OCI-M2 (cell line): ENCODE measurements around the gene FMC1.
"Not testable (repeated sequence)": the region's sequence is repeated elsewhere in the genome, so short reads cannot be mapped to it uniquely, and the experiment has no call there.

Experiments
- DNase-seq: peaks from one replicate; lab custom pipeline; 2025; ENCODE audit not compliant: unreplicated experiment; lab: John Stamatoyannopoulos, UW

FMC1 gene

GRCh38 chr7:139341058-139341775 lies at the start of gene FMC1:
FMC1 (plus strand) TSS chr7:139341337; CDS start chr7:139341385, 48 bp downstream.
- DNase-seq: peak; percentile 86

GRCh38 chr7:139292821-139293220 lies 48.3 kb upstream of the FMC1 start:
- no peak for DNase-seq

GRCh38 chr7:139293534-139293933 lies 47.6 kb upstream of the FMC1 start:
- DNase-seq: no peak

- no peak for DNase-seq
These were observed 46.9 kb upstream of the FMC1 start for GRCh38 chr7:139294241-139294640.

- DNase-seq: no peak
These were observed 46.1 kb upstream of the FMC1 start for GRCh38 chr7:139294951-139295575.

GRCh38 chr7:139297795-139298194 lies 43.3 kb upstream of the FMC1 start:
- DNase-seq: no peak

GRCh38 chr7:139299296-139299695 lies 41.8 kb upstream of the FMC1 start:
- no peak for DNase-seq

GRCh38 chr7:139300390-139300789 lies 40.7 kb upstream of the FMC1 start:
- DNase-seq: no peak

- DNase-seq: no peak
These were observed 36.6 kb upstream of the FMC1 start for GRCh38 chr7:139304517-139304916.

- DNase-seq: no peak
These were observed 23.1 kb upstream of the FMC1 start for GRCh38 chr7:139317939-139318505.

GRCh38 chr7:139321071-139321745 lies 19.9 kb upstream of the FMC1 start:
- no peak for DNase-seq

- DNase-seq: not testable (repeated sequence)
These were observed 16.4 kb upstream of the FMC1 start for GRCh38 chr7:139324709-139325108.

- no peak for DNase-seq
These were observed 12.8 kb upstream of the FMC1 start for GRCh38 chr7:139328375-139328774.

GRCh38 chr7:139329119-139329518 lies 12.0 kb upstream of the FMC1 start:
- DNase-seq: no peak

- DNase-seq: no peak
These were observed 10.7 kb upstream of the FMC1 start for GRCh38 chr7:139330333-139331030.

- peak; percentile 59 for DNase-seq
These were observed 8.3 kb upstream of the FMC1 start for GRCh38 chr7:139332697-139333359.

- not testable (repeated sequence) for DNase-seq
These were observed 7.7 kb upstream of the FMC1 start for GRCh38 chr7:139333443-139333842.

- DNase-seq: no peak
These were observed 6.6 kb upstream of the FMC1 start for GRCh38 chr7:139334399-139335150.

- DNase-seq: no peak
These were observed 2.1 kb upstream of the FMC1 start for GRCh38 chr7:139339025-139339424.

- DNase-seq: no peak
These were observed 1.5 kb upstream of the FMC1 start for GRCh38 chr7:139339698-139340036.
